ENCODE results near the gene TAF6.
A peak's percentile ranks its signal among the peaks of the same experiment; 100 is the strongest.
"Not testable (repeated sequence)": the region's sequence is repeated elsewhere in the genome, so short reads cannot be mapped to it uniquely, and the experiment has no call there.

TAF6 gene

GRCh38 chr7:100152404-100152803 is 33.2 kb upstream of the TAF6 start:
- no peak for DNase-seq

DNA sequence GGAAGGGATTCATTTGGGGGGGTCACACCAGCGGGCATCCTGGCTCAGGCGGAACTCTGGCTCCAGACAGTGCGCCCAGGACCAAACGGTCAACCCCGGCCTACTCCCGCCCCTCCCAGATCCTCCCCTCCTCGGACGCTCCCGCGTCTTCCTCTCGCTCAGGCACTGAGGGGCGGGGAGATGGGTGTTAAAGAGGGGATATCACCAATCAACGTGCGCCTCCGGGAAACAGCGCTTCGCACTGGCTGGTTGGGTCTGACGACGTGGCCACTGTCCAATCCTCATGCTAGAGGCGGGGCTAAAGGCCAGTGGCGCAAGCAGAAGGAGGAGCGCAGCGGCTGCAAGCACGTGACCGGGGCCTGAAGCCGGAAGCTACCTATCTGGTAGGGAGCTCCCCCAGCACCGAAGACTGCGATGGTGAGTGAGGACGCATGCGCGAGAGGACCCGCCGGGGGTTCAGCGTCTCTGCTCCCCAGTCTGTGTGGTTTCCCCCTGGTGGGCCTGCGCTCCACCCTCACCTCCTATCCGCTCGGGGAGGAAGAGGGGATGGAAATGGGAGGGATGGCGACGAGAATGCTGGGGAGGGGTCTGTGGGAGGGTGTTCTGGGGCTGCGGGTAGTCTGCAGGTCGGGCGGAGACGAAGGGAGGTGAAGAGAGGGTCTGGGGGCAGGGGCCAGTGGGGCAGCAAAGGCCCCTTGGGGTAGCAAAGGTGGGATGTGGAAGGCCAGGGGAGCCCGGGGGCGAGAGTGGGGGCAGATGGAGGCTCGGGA is 29.6 kb upstream of the TAF6 start, which contains the start of gene LAMTOR4:
LAMTOR4 (plus strand) TSS at position 360 of the 770 bp plus-strand sequence; CDS start at position 415, 55 bp downstream.
- peak; percentile 100 for DNase-seq

DNA sequence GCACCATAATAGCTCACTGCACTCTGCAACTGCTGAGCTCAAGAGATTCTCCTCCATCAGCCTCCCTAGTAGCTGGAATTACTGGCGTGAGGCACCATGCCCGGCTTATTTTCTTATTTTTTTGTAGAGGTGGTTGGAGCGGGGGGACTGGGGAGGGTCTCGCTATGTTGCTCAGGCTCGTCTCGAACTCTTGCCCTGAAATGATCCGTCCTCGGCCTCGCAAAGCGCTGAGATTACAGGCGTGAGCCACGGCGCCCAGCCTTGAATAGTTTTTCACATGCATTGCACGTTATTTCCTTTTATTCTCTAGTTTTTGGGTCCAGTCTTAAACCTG is 29.0 kb upstream of the TAF6 start:
- no peak for DNase-seq

DNA sequence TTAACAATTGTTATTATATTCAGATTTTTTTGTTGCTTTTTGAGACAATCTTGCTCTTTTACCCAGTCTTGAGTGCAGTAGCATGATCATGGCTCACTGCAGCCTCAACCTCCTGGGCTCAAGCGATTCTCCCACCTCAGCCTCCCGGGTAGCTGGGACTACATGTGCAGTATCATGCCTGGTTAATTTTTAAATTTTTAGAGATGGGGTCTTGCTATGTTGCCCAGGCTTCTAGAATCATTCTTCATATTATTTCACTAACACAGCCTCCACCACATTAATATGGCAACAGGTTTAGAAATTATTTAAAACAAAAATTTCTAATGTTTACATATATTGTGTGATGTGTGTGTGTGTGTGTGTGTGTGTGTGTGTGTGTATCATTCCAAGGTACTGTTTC is 28.1 kb upstream of the TAF6 start:
- DNase-seq: no peak

GRCh38 chr7:100146350-100146749 is 27.2 kb upstream of the TAF6 start:
- not testable (repeated sequence) for DNase-seq

DNA sequence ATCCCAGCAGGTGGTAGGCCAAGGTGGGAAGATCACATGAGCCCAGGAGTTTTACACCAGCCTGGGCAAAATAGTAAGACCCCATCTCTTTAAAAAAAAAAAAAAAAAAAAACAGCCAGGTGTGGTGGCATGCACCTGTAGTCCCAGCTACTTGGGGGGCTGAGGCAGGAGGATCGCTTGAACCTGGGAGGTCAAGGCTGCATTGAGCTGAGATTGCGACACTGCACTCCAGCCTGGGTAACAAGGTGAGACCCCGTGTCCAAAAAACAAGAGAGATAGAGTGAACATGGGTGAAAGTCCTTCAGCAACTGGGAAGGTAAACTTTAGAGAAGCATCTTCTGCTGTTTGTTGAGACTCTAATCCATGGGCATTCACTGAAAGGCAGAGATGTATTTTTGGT is 23.3 kb upstream of the TAF6 start:
- DNase-seq: no peak

- DNase-seq: no peak
Measured at GRCh38 chr7:100141555-100141949, 22.4 kb upstream of the TAF6 start.

DNA sequence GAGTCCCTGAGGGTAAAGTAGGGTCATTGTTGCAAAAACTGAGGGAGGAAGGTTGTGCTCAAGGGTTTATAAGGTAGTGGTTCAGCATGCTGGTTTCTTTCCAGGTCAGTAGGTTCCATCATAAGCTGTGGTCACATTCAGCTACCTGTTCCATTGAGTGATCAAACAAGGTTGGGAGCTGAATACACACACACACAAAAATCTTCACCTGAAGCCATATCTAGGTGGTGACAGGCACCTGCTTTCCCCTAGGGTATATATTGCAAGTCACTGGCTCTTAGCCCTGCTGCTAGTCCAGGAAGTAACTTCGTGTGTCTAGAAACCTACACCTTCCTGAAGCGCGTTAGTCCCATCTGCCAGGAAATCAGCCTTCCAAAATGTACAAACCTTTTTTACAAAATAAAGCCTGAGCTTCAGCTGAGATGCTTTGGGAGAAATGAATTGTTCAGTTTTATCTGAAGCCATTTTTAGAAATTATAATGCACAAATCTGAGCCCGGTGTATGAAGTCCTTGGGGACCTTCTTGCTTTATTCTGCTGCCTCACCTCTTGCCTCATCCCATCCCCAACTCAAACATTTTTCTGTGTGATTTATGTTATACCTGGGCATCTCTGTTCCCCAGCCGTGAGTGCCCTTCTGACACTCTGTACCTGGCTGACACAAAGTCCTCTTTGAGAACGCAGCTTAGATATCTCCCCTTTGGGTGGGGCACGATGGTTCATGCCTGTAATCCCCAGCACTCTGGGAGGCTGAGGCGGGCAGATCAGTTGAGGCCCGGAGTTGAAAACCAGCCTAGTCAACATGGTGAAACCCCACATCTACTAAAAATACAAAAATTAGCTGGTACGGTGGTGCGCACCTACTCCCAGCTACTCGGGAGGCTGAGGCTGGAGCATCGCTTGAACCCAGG is 18.9 kb upstream of the TAF6 start:
- no peak for DNase-seq

DNA sequence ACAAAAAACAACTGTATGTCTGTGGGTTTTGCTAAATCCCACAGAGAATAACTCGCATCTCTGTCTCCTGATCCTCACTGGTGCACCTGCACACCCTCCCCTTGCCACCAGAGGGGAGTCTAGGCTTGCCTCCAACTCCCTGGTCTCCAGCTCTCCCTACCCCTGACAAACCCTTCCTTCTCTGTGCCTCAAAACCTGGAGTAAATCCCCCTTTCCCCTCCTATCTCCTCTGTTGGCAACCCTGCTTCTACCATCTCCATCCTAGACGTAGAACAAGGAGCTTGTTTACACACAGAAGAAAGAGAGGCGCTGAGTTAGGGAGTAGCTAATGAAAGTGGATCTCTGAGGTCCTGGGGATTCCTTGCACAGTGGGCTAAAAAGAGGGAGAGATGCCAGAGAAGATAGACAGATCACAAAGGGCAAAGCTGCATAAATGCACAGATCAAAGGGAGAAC is 13.6 kb upstream of the TAF6 start:
- peak; percentile 76 for DNase-seq

GRCh38 chr7:100132126-100132525 is 13.0 kb upstream of the TAF6 start:
- DNase-seq: no peak

- peak; percentile 82 for DNase-seq
Measured at GRCh38 chr7:100130608-100131453, 11.7 kb upstream of the TAF6 start.

DNA sequence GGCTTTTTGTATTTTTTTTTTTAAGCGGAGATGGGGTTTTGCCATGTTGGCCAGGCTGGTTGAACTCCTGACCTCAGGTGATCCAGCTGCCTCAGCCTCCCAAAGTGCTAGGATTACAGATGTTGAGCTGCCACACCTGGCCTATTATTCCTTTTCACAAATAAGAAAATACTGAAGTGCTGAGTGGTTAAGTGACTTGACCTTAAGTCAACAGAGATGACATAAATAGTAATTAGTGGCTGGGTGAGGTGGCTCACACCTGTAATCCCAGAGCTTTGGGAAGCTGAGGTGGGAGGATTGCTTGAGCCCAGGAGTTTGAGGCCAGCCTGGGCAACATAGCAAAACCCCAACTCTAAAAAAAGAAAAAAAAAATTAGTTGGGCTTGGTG is 11.1 kb upstream of the TAF6 start:
- DNase-seq: not testable (repeated sequence)

- no peak for DNase-seq
Measured at GRCh38 chr7:100128637-100128963, 9.4 kb upstream of the TAF6 start.

DNA sequence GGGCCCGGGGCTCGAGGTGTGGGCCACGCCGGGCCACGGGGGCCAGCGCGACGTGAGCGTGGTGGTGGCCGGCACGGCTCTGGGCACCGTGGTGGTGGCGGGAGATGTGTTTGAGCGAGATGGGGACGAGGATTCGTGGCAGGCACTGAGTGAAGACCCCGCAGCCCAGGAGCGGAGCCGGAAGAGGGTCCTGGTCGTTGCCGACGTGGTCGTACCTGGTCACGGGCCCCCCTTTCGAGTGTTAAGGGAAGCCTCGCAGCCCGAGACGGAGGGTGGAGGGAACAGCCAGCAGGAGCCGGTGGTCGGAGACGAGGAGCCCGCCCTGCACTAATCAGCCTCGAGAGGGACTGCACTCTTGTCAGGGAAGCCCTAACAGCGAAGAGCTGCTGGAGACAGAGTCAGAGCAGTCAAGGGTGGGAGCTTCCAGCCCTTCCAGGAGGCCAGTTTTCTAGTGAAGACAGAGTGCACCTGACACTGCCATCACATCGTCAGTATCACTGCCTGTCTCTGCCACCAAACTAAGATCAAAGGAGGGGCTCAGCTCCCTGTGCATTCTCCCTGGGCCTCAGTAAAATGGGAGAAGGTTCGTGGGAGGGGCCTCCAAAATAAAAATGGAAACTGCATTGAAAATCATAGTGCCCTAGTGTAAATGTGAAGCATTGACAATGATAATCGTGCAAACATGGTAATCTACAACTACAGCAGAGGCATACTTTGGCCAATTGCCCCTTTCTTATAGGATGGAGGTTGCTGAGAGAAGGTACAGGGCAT is 8.9 kb upstream of the TAF6 start:
- DNase-seq: no peak

GRCh38 chr7:100126931-100127865 is 8.0 kb upstream of the TAF6 start, which contains the start of gene MBLAC1:
Gene MBLAC1, plus strand, starts transcription at chr7:100126967. Its CDS starts 429 bp downstream, at chr7:100127396.
- peak; percentile 93 for DNase-seq

DNA sequence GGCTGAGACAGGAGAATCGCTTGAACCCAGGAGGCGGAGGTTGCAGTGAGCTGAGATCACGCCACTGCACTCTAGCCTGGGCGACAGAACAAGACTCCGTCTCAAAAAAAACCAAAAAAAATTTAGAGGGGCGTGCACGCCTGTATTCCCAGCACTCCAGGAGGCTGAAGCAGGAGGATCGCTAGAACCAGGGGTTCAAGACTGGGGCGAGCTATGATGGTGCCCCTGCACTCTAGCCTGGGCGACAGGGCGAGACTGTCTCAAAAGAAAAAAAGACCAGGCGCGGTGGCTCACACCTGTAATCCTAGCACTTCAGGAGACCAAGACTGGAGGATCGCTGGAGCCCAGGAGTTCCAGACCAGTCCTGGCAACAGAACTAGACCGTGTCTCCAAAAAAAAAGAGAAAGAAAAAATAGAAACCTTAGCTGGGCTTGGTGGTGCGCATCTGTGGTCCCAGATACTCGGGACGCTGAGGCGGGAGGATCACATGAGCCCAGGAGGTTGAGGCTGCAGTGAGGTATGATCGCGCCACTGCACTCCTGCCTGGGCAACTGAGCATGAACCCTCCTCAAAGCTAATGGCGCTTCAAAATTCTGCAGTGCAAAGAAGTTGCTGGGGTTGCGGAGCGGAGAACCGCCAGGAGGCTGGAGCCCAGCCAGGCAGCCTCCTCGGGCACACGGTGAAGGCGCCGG is 7.2 kb upstream of the TAF6 start:
- DNase-seq: no peak

- no peak for DNase-seq
Measured at GRCh38 chr7:100124301-100125230, 5.4 kb upstream of the TAF6 start.

GRCh38 chr7:100122568-100122967 is 3.4 kb upstream of the TAF6 start:
- DNase-seq: no peak

DNA sequence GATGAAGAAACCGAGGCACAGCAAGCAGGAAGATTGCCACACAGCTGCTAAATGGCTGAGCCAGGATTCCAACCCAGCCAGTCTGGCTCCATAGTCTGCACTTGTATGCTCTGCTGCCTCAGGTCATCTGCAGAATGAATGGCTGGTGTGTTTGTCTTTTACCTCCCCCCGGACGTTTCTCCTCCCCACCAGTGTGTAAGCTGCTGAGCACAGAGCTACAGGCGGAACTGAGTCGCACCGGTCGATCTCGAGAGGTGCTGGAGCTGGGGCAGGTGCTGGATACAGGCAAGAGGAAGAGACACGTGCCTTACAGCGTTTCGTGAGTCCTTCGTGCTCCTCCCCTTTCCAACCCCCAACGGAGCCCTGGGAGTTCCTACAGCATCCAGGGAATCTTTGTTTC is 2.9 kb upstream of the TAF6 start:
- no peak for DNase-seq

- DNase-seq: no peak
Measured at GRCh38 chr7:100120733-100121036, 1.5 kb upstream of the TAF6 start.

Measured in activated CD4-positive, alpha-beta T cell treated with anti-CD3 and anti-CD28 coated beads, Interleukin-10, Interleukin-2, amounts not matched to agents 100 ng/mL and 50 ng/mL, durations not matched to agents 16 hours and 8 hours (primary cell).